ENCODE results near the gene ATP2B3. TPM values are rescaled to one million over a fixed set of nuclear protein-coding genes. Genes with fewer than 3 reads are reported as not detected.
"Not testable (repeated sequence)": the region's sequence is repeated elsewhere in the genome, so short reads cannot be mapped to it uniquely, and the experiment has no call there.

ATP2B3 gene
- total RNA-seq, 1 experiment from 2014 or later, result not detected

- peak; percentile 23 for DNase-seq (ENCODE audit: low read depth)
Measured at GRCh38 chrX:153592966-153593688, 75.7 kb downstream of the ATP2B3 start.

GRCh38 chrX:153593811-153594500 is 76.5 kb downstream of the ATP2B3 start:
- no peak for DNase-seq (ENCODE audit: low read depth)

- DNase-seq (ENCODE audit: low read depth), result no peak
Measured at GRCh38 chrX:153595387-153595786, 77.9 kb downstream of the ATP2B3 start.

- DNase-seq (ENCODE audit: low read depth), result no peak
Measured at GRCh38 chrX:153595859-153596857, 78.7 kb downstream of the ATP2B3 start.

GRCh38 chrX:153596981-153597750 is 79.7 kb downstream of the ATP2B3 start:
- DNase-seq (ENCODE audit: low read depth), result no peak

GRCh38 chrX:153598541-153599191 is 81.2 kb downstream of the ATP2B3 start, which contains the start of gene CCNQ:
TSS of gene CCNQ (minus strand) at chrX:153599139. CDS start at chrX:153599073, 66 bp downstream.
- DNase-seq (ENCODE audit: low read depth), result no peak

GRCh38 chrX:153599192-153600031 is 82.0 kb downstream of the ATP2B3 start:
- peak; percentile 80 for DNase-seq (ENCODE audit: low read depth)

GRCh38 chrX:153600032-153600373 is 82.6 kb downstream of the ATP2B3 start:
- DNase-seq (ENCODE audit: low read depth), result peak; percentile 14

- DNase-seq (ENCODE audit: low read depth), result no peak
Measured at GRCh38 chrX:153600921-153601320, 83.5 kb downstream of the ATP2B3 start.

GRCh38 chrX:153601511-153602110 is 84.2 kb downstream of the ATP2B3 start:
- no peak for DNase-seq (ENCODE audit: low read depth)

- DNase-seq (ENCODE audit: low read depth), result no peak
Measured at GRCh38 chrX:153602601-153603000, 85.2 kb downstream of the ATP2B3 start.

- DNase-seq (ENCODE audit: low read depth), result no peak
Measured at GRCh38 chrX:153603131-153603656, 85.8 kb downstream of the ATP2B3 start.

GRCh38 chrX:153604666-153605380 is 87.4 kb downstream of the ATP2B3 start:
- DNase-seq (ENCODE audit: low read depth), result not testable (repeated sequence)

GRCh38 chrX:153606503-153606902 is 89.1 kb downstream of the ATP2B3 start:
- DNase-seq (ENCODE audit: low read depth), result no peak

- no peak for DNase-seq (ENCODE audit: low read depth)
Measured at GRCh38 chrX:153608376-153608775, 90.9 kb downstream of the ATP2B3 start.

- DNase-seq (ENCODE audit: low read depth), result no peak
Measured at GRCh38 chrX:153608806-153609205, 91.4 kb downstream of the ATP2B3 start.

- peak; percentile 51 for DNase-seq (ENCODE audit: low read depth)
Measured at GRCh38 chrX:153609917-153610835, 92.7 kb downstream of the ATP2B3 start.

Measured in LHCN-M2 (cell line).